Stimulated activated CD8-positive, alpha-beta memory T cell treated with anti-CD3 and anti-CD28 coated beads, Interleukin-2, amount 100 ng/mL, for 1 hour (primary cell): ENCODE results near the gene DPEP3.
"Not testable (repeated sequence)": the region's sequence is repeated elsewhere in the genome, so short reads cannot be mapped to it uniquely, and the experiment has no call there.

Experiments
- DNase-seq, 2 donors: peaks; one replicate each; pipeline ENCODE4 v3.0.0-alpha.2; 2020; ENCODE audit warnings: low read depth in 2 of 2

DPEP3 gene, protein sequence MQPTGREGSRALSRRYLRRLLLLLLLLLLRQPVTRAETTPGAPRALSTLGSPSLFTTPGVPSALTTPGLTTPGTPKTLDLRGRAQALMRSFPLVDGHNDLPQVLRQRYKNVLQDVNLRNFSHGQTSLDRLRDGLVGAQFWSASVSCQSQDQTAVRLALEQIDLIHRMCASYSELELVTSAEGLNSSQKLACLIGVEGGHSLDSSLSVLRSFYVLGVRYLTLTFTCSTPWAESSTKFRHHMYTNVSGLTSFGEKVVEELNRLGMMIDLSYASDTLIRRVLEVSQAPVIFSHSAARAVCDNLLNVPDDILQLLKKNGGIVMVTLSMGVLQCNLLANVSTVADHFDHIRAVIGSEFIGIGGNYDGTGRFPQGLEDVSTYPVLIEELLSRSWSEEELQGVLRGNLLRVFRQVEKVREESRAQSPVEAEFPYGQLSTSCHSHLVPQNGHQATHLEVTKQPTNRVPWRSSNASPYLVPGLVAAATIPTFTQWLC

DNA sequence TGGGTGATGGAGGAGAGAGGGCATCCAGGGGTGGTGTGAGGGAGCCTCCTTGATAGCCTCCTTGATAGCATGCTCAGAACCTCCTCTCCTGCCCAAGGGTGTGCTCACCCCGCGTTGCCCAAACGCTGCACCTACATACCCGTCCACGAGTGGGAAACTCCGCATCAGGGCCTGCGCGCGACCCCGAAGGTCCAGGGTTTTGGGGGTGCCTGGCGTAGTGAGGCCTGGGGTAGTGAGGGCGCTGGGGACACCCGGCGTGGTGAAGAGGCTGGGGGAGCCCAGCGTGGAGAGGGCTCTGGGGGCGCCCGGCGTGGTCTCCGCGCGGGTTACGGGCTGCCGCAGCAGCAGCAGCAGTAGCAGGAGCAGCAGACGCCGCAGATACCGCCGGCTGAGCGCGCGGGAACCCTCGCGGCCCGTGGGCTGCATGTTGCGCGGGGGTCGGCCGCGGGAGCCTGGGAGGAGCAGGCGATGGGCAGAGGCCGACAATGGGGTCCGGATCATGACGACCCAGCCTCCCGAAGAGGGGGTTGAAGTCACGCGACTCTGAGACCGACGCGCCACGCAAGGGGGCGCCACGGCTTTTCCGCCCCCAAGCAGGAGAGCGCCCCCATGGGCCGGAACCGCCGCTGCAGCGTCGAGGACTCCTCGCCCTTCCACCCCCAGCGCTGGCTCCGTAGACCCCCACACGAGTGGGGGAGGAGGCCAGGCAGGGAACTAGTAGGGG is at the start of gene DPEP3:
TSS of gene DPEP3 (minus strand) at position 545 of the 724 bp plus-strand sequence. CDS start at position 426, 119 bp downstream.
- DNase-seq, result no peak

GRCh38 chr16:68028996-68029395 is 48.7 kb upstream of the DPEP3 start:
- no peak for DNase-seq

GRCh38 chr16:68022728-68023537 is 42.6 kb upstream of the DPEP3 start, which contains the start of the genes DDX28 and DUS2:
Gene DDX28 (minus strand): TSS chr16:68023232. CDS start chr16:68023202, 30 bp downstream.
Gene DUS2 (plus strand): TSS chr16:68023284. CDS start chr16:68038024, 14,740 bp downstream.
- peak; percentile 88 to 95 for DNase-seq

GRCh38 chr16:68022278-68022727 is 42.0 kb upstream of the DPEP3 start:
- DNase-seq, result no peak

DNA sequence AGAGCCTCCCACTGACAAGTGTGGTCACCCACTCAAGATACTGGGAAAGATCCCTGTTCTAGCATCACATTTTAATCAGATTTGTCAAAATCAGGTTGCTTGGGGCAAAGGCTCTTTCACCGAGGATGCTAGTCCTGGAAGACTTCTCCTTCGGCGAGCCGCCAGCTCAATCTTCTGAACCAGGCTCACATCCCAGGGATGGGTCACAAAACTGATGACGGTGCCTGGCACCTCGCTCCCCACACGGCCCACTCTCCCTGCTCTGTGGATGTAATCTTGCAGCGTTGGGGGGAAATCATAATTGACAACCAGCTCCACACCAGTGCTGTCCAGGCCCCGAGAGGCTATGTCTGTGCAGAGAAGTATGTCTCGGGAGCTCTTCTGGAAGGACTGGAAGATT is 41.2 kb upstream of the DPEP3 start:
- no peak for DNase-seq

GRCh38 chr16:68019167-68019680 is 38.9 kb upstream of the DPEP3 start:
- no peak for DNase-seq

GRCh38 chr16:68015681-68016080 is 35.4 kb upstream of the DPEP3 start, which contains the start of gene DPEP2NB:
Gene DPEP2NB (minus strand): TSS chr16:68015911. CDS start chr16:68015770, 141 bp downstream.
- no peak for DNase-seq

GRCh38 chr16:68013440-68013839 is 33.1 kb upstream of the DPEP3 start:
- DNase-seq, result no peak

DNA sequence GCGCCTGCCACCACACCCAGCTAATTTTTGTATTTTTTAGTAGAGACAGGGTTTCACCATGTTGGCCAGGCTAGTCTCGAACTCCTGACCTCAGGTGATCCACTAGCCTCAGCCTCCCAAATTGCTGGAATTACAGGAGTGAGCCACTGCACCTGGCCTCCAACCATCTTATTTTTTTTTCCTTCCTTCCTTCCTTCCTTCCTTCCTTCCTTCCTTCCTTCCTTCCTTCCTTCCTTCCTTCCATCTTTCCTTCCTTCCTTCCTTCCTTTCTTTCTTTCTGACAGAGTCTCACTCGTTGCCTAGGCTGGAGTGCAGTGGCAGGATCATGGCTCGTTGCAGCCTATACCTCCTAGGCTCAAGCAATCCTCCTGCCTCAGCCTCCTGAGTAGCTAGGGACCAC is 29.6 kb upstream of the DPEP3 start:
- not testable (repeated sequence) for DNase-seq

GRCh38 chr16:68009157-68009735 is 28.9 kb upstream of the DPEP3 start:
- no peak for DNase-seq

GRCh38 chr16:68005786-68006286 is 25.5 kb upstream of the DPEP3 start:
- DNase-seq, result no peak

- no peak for DNase-seq
Observed at GRCh38 chr16:68005211-68005610, 24.9 kb upstream of the DPEP3 start.

DNA sequence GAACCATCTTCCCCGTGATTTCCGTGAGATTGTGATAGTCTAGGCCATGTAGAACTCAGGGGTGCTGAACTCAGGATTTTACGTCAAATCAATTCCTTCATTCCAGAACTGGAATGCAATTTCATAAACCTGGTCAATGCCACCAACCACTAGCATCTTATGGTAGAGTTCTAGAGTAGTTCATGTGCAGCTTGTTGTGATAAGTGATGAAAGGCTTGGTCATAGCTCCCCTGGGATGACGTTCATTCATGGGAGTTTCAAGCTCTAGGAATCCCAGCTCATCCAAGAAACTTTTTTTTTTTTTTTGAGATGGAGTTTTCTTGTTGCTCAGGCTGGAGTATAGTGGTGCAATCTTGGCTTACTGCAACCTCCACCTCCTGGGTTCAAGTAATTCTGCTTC is 22.7 kb upstream of the DPEP3 start:
- DNase-seq, result no peak

GRCh38 chr16:68000450-68000849 is 20.2 kb upstream of the DPEP3 start:
- DNase-seq, result no peak

DNA sequence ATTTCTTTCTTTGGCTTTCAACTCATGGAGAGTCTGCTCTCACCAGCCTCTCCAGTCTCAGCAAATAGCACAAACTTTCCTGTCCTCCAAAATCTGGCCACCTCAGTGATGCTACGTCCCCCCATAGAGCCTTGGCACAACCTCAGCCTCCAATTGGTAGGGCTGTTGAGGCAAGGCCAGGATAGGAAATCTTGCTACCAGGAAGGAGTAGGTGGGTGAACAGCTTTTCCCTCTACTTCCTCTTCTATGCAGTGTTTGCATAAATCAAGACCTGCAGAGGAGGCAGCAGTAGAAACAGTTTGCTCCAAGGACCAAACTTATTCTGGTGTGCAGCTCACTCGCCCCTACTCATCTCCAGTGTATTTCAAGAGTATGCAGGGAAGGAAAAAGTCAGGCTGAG is 19.7 kb upstream of the DPEP3 start:
- DNase-seq, result no peak

DNA sequence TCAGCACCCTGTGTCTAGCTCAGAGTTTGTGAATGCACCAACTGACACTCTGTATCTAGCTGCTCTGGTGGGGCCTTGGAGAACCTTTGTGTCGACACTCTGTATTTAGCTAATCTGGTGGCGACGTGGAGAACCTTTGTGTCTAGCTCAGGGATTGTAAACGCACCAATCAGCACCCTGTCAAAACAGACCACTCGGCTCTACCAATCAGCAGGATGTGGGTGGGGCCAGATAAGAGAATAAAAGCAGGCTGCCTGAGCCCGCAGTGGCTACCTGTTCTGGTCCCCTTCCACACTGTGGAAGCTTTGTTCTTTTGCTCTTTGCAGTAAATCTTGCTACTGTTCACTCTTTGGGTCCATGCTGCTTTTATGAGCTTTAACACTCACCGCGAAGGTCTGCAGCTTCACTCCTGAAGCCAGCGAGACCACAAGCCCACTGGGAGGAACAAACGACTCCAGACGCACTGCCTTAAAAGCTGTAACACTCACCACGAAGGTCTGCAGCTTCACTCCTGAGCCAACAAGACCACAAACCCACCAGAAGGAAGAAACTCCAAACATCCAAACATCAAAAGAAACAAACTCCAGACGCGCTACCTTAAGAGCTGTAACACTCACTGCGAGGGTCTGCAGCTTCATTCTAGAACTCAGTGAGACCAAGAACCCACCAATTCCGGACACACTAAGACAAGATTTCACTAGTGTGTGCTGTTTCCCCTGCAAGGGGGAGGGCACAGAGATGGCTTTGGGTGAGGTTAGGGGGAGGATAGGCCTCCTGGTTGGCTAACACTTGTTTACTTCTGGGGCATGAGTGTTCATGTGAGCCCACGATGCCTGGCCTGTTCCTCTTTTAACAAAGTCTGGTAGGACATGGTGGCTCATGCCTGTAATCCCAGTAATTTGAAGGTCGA is 18.7 kb upstream of the DPEP3 start, which contains the start of gene DPEP2:
TSS of gene DPEP2 (minus strand) at position 706 of the 910 bp plus-strand sequence. CDS start 6,272 bp downstream, outside the sequence.
- not testable (repeated sequence) for DNase-seq

DNA sequence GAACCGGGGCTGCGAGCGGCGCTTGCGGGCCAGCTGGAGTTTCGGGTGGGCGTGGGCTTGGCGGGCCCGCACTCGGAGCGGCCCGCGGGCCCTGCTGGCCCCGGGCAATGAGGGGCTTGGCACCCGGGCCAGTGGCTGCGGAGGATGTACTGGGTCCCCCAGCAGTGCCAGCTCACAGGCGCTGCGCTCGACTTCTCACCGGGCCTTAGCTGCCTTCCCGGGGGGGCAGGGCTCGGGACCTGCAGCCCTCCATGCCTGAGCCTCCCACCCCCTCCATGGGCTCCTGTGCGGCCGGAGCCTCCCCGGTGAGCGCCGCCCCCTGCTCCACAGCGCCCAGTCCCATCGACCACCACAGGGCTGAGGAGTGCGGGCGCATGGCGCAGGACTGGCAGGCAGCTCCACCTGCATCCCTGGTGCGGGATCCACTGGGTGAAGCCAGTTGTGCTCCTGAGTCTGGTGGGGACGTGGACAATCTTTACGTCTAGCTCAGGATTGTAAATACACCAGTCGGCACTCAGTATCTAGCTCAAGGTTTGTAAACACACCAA is 18.0 kb upstream of the DPEP3 start:
- DNase-seq, result not testable (repeated sequence)

DNA sequence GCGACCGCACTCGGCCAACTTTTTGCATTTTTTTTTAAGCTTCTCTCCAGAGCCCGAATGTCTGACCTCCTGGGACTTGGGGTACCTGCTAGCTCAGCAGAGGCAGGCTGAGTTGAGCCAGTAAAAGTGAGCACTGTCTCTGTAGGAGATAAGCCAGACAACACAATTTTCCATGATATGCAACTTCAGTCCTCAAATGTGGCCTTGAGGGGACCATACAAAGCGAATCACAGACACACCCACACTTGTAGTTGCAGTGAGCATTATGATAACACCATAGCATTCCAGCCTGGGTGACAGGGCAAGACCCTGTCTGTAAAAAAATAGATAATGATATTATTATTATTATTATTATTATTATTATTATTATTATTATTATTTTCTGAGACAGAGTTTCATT is 16.4 kb upstream of the DPEP3 start:
- no peak for DNase-seq

DNA sequence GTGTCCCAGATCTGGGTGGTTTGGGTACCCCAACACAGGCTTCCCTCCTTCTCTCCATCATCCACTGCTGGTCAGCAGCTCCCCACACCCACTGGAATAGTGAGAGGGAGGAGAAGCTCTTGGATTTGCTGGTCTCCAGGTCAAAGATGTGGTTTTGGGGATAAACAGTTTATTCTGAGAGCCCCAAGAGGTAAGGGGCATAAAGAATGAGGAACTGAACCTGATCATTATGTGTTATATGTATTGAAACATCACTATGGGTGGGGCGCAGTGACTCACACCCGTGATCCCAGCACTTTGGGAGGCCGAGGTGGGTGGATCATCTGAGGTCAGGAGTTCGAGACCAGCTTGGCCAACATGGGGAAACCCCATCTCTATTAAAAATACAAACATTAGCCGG is 15.1 kb upstream of the DPEP3 start:
- no peak for DNase-seq
